RWPE1 (cell line): ENCODE data around the gene MGAT5.

ENCODE experiments used
- CTCF ChIA-PET: fragments of 350-600 bp; sonication (Branson Sonifier 250); formaldehyde crosslinking; extraction: SDS; loops from one replicate; lab custom pipeline; 2021; lab: Yijun Ruan, JAX
- POLR2A ChIA-PET: fragments of 400-600 bp; formaldehyde crosslinking; extraction: SDS; loops from one replicate; lab custom pipeline; 2020; ENCODE audit warnings: antibody characterized with exemption; ENCODE audit not compliant: low non-redundant PET; lab: Yijun Ruan, JAX
- DNase-seq: peaks from one replicate; pipeline ENCODE4 v3.0.0; 2012; ENCODE audit warnings: low spot score
- H3K27ac ChIP-seq: fragments of 450-650 bp; 2 replicates; pipeline ENCODE4 v1.5.1; 2017
- TF ChIP-seq, protein P1 (sequence below): fragments of 450-650 bp; conservative IDR thresholded peaks from 2 replicates; pipeline ENCODE4 v1.5.1; 2017; ENCODE audit warnings: low read depth, mild to moderate bottlenecking

MGAT5 gene

DNA sequence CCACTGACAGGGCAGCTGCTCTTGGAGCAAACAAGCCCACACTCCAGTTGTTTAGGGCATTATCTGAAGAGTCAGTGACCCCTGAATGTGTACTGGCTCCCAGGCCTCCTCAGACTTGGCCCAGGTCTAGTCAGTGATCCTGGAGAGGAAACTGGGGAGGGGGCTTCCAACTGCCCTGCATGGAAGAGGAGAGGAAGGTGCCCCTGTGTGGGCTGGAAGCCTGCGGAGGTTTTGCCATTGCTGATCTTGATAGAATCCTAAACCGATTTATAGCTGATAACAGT lies 197.4 kb downstream of the MGAT5 start:
- H3K27ac ChIP-seq = no peak overlapping the region
- CTCF ChIA-PET = interaction anchor here (0.5 to 2.3 kb wide), 25 partner anchors 9 to 1854 kb away, joined by 3 to 10 read pairs (median 4); no protein-coding TSS in a partner anchor
- POLR2A ChIA-PET = no interaction called here
- no peak for DNase-seq
- TF ChIP-seq, protein P1, sequence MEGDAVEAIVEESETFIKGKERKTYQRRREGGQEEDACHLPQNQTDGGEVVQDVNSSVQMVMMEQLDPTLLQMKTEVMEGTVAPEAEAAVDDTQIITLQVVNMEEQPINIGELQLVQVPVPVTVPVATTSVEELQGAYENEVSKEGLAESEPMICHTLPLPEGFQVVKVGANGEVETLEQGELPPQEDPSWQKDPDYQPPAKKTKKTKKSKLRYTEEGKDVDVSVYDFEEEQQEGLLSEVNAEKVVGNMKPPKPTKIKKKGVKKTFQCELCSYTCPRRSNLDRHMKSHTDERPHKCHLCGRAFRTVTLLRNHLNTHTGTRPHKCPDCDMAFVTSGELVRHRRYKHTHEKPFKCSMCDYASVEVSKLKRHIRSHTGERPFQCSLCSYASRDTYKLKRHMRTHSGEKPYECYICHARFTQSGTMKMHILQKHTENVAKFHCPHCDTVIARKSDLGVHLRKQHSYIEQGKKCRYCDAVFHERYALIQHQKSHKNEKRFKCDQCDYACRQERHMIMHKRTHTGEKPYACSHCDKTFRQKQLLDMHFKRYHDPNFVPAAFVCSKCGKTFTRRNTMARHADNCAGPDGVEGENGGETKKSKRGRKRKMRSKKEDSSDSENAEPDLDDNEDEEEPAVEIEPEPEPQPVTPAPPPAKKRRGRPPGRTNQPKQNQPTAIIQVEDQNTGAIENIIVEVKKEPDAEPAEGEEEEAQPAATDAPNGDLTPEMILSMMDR = no peak

DNA sequence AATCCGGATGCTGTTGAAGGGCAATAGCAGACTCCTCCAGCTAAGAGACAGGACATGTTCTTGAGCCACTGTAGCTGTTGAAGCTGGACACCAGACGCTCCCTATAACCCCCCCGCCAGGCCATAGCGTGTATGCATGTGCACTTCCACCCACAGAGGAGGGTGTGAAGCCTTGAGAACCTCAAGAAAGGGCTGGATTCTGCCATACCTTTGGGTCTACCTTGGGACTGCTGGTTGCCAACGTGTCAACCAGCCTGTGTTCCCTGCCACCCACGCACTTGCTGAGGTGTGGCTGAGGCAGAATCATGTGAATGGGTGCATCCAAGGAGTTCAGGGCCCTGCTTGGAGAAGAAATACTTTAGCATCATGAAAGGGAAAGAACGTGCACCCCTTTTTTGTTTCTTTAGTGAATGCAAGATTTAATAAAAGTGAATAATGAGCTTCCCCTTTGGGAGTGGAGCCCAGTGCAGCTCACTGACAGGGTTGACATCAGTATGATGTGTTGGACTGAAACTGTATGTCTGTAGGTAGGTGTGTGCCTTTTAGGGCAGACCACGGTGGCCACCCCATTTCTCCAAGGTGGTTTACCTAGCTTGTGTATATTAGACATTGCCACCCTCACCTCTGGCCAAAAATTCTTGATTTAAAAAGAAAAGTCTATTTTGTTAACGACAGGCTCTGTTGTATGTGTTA lies 198.3 kb downstream of the MGAT5 start:
- TF ChIP-seq, protein P1 = no peak
- no peak overlapping the region for H3K27ac ChIP-seq
- no peak for DNase-seq
- POLR2A ChIA-PET = no interaction called here
- CTCF ChIA-PET = interaction anchor here (0.7 to 2.3 kb wide), 6 partner anchors 79 to 1490 kb away, joined by 3 to 10 read pairs (median 4); no protein-coding TSS in a partner anchor

DNA sequence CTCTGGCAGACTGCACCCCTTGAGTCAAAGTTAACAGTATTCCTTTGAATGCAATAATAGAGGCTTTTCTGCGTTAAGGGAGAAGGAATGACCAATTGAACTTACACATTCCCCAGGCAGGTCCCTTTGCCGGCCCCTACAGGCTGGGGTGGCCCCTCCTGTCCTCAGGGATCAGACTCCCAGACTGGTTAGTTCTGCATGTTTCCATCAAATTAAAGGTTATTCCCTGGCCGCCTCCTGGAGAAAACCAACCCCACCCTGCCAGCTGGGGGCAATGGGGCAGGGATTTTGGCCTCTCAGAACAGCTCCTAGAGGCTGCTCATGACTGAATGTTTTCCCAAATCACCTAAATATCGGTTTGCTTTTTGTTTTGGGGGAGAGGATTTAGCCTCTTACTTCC lies 199.6 kb downstream of the MGAT5 start:
- DNase-seq = no peak
- POLR2A ChIA-PET = no interaction called here

DNA sequence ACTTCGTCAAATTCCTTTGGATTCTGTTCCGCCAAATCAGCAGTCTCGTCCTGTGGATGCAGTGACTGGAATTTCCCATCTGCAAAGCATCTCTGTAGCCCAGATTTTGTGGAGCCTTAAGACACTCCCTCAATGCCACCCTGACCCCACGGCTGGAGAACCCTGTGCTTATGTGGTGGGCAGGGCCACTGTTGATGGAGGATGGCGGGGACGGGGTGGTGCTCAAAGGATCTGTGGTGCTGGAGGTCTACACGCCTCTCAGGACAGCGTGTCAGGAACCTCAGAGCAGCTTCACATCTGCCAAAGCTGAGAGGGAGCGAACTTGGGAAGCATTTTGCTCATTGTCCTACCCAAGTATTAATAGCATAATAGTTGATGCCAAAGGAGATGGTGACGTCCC lies 200.1 kb downstream of the MGAT5 start:
- ChIA-PET CTCF (interaction anchor here (1.0 kb wide), 1 partner anchor 17 kb away, joined by 3 read pairs; no protein-coding TSS in a partner anchor), POLR2A (no interaction called here)
- TF ChIP-seq, protein P1 = no peak
- no peak overlapping the region for H3K27ac ChIP-seq
- no peak for DNase-seq

More for the DNA sequence above, 199.6 kb downstream of the MGAT5 start:
- TF ChIP-seq, protein P1 = no peak
- H3K27ac ChIP-seq = no peak overlapping the region
- CTCF ChIA-PET = interaction anchor here (0.6 kb wide), 1 partner anchor 992 kb away, joined by 6 read pairs; no protein-coding TSS in a partner anchor

DNA sequence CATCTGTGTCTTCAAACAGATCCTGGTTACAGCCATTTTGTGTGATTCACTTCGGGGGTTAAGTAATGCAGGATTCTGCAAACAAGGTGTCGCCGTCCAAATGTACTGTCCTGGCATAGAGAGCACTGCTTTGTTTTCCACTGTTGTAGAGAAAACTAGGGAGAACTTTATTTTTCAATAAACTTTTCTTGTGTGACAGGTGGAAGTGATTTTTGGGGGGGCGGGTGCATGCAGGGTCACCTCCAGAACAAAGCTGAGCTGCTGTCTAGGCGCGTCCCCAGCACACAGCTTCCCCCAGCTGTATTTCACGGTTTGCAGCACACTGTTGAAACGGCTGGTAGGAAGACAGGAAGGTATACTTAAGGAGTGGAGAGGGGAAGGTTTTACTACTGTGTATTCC lies 200.6 kb downstream of the MGAT5 start:
- no peak for DNase-seq
- no peak overlapping the region for H3K27ac ChIP-seq
- POLR2A ChIA-PET = no interaction called here
- CTCF ChIA-PET = interaction anchor here (1.0 kb wide), 1 partner anchor 18 kb away, joined by 3 read pairs; no protein-coding TSS in a partner anchor
- TF ChIP-seq, protein P1 = no peak

DNA sequence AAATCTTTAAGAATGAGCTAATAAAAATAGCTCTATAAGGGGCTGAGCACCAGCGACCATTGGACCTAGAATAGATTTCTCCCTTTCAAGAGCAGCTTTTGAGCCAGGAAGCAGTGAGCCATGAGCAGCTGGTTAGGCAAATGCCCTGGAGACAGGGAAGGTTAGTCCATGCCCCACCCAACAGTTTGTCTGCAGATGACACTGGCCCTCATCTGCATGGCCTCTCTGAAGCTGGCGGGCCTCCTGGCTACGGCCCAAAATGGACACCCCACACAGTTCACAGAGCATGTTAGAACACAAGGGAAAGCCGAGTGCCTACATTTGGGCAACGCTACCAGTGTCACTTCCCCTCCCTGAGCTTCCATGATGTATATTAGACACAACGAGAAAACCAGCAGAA lies 201.1 kb downstream of the MGAT5 start:
- no peak overlapping the region for H3K27ac ChIP-seq
- ChIA-PET POLR2A (no interaction called here), CTCF (interaction anchor here (1.0 kb wide), 1 partner anchor 18 kb away, joined by 3 read pairs; no protein-coding TSS in a partner anchor)
- TF ChIP-seq, protein P1 = no peak
- no peak for DNase-seq
